HG03139 (cell line): ENCODE measurements around the gene RAB4B.
"Not testable (repeated sequence)": the region's sequence is repeated elsewhere in the genome, so short reads cannot be mapped to it uniquely, and the experiment has no call there.

Experiments
- ATAC-seq: cut with Tn5 transposase; IDR thresholded peaks from one replicate; pipeline ENCODE4 v1.9.1; 2021; ENCODE audit not compliant: unreplicated experiment

The RAB4B gene

DNA sequence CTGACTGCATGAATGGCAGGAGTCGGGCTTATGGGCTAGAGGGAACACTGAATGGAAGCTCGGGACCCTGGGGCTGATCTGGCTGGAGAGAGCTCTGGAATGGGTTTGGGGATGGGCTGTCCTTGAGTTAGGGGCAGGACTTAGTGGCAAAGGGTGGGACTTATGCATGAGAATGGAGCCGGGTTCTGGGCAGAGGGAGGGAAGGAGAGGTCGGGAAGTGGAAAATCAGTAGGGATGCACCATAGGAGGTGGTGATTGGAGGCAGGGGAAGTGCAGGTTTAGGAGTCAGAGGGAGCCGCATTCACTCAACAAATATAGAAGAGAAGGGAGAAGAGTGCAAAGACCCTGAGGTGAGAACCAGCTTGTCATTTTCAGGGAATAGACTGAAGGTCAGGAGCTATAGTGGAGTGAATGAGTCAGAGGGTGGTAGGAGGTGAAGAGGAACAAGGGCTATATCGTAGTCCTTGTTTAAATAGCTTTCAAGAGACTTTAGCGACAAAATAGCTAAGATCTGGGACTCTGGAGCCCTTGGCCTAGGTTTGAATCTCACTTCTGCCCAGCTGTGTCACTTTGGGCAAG is 748 bp downstream of the RAB4B start:
- no peak for ATAC-seq

DNA sequence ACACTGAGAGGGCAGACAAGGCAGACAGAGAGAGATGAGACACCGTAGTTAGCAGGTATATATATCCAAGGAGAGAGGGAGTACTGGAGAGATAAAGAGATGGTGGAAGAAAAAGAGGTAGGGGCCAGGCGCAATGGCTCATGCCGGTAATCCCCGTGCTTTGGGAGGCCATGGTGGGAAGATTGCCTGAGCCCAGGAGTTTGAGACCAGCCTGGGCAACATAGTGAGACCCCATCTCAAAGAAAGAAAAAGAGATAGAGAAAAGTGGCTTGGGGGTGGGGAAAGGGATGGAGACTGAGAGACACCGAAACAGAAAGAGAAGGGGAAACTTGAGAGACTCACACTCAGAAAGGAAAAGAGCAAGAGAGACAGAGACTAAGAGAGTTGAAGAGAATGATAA is 2.5 kb downstream of the RAB4B start:
- no peak for ATAC-seq

DNA sequence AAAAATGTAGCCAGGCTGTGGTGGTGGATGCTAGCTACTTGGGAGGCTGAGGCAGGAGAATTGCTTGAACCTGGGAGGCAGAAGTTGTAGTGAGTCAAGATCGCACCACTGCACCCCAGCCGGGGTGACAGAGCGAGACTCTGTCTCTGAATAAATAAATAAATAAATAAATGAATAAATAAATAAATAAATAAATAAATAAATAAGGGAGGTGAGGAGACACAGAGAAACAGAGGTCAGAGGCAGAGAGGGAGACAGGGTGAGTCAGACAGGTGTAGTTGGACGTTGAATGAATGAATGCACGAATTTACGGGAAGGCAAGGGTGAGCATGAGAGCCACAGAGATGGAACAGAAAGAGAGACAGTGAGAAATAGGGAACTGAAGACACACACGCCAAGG is 3.1 kb downstream of the RAB4B start:
- no peak for ATAC-seq

DNA sequence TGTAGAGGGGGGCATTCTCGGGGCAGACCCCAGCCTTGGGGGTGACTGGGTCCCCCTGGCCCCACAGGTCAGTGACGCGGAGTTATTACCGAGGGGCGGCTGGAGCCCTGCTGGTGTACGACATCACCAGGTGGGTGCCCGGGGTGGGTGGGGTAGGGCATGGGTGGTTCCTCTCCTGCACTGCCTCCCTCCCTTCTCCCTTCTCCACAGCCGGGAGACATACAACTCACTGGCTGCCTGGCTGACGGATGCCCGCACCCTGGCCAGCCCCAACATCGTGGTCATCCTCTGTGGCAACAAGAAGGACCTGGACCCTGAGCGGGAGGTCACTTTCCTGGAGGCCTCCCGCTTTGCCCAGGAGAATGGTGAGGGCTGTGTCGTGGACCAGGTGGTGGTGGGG is 5.7 kb downstream of the RAB4B start:
- ATAC-seq: no peak

DNA sequence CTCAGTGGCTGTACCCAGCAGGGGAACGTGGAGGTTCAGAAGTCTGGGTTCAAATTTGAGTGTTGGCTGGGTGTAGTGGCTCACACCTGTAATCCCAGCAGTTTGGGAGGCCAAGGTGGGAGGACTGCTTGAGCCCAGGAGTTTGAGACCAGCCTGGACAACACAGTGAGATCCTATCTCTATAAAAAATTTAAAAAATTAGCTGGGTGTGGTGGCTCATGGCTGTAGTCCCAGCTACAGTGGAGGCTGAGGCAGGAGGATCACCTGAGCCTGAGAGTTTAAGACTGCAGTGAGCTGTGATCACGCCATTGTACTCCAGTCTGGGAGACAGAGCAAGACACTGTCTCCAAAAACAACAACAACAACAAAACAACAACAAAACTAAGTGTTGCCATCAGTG is 6.1 kb downstream of the RAB4B start:
- ATAC-seq: not testable (repeated sequence)

DNA sequence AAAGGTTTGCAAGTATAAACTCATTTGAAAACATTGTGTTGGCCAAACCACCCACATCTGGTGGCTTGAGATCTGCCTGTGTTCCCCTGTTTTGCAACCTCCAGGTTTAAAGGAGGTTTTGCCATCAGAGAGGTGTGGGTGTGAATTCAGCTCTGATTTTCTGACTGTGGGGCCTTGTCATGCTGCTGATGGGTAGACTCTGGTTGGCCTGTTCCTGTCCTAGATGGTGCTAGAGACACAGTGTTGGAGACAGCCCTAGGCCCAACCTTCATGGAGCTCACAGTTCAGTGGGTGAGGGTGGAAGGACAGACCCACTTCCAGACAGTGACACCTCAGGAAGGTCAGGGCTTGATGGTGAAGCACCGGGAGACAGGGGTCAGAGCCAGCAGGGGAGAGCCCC is 7.5 kb downstream of the RAB4B start:
- no peak for ATAC-seq

DNA sequence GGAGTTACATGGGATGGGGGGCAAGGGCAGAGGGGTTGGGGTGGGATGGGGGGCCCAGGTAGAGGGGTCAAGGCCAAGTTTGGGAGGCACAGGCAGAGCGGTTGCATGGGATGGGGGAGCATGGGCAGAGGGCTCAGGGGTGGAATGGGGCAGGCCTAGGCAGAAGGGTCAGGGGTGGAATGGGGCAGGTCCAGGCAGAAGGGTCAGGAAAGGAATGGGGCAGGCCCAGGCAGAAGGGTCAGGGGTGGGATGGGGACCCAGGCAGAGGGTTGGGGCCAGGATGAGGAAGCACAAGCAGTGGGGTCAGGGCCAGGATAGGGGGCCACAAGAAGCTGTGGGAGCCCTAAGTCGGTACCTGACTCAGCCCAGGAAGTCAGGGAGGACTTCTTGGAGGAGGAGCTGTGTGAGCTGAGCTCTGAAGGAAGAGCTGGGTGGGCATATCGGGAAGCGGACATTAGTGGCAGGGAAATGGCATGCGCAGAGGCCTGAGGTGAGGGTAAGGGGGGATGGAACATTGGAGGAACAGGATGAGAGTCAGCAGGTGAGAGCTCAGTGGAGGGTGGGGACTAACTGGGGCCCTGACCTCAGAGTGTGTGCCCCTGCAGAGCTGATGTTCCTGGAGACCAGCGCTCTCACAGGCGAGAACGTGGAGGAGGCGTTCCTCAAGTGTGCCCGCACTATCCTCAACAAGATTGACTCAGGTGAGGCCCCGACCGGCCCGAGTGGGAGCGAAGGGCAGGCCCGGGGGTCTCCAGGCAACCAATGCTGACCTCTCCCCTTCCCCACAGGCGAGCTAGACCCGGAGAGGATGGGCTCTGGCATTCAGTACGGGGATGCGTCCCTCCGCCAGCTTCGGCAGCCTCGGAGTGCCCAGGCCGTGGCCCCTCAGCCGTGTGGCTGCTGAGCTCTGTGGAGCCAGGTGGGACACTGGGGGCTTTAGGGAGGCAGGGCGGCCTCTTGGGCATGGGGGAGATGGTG is 8.3 kb downstream of the RAB4B start:
- ATAC-seq: no peak

DNA sequence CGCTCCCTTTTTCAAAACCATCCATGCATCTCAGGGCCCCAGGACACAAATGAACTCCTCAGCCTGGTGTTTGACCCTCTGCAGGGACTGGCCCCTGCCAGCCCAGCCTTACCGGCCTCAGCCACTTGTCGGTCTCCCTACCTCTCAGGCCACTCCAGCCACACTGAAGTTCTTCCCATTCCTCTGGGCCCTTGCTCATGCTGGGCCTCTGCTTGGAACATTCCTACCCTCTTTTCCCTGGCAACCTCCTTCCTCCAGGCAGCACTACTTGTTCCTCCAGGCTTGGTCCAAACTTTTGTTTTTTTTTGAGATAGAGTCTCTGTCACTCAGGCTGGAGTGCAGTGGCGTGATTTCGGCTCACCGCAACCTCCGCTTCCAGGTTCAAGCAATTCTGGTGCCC is 13.3 kb downstream of the RAB4B start:
- no peak for ATAC-seq

DNA sequence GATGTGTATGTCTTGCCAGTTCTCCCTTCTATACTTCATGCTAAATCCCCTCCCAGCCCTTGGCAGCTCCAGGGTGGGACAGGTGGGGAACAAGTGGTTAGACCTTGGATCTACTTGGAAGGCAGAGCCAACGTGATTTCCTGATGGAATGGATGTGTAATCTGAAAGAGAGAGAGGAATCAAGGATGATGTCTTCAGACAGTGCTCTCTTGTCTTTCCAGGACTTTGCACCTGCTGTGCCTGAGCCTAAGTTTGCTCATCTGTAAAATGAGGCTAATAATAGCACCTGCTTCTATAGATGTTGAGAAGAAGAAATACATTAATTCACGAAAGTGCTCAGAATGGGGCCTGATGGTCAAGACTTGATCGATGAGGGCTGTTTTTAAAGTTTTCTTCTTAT is 13.9 kb downstream of the RAB4B start:
- no peak for ATAC-seq

DNA sequence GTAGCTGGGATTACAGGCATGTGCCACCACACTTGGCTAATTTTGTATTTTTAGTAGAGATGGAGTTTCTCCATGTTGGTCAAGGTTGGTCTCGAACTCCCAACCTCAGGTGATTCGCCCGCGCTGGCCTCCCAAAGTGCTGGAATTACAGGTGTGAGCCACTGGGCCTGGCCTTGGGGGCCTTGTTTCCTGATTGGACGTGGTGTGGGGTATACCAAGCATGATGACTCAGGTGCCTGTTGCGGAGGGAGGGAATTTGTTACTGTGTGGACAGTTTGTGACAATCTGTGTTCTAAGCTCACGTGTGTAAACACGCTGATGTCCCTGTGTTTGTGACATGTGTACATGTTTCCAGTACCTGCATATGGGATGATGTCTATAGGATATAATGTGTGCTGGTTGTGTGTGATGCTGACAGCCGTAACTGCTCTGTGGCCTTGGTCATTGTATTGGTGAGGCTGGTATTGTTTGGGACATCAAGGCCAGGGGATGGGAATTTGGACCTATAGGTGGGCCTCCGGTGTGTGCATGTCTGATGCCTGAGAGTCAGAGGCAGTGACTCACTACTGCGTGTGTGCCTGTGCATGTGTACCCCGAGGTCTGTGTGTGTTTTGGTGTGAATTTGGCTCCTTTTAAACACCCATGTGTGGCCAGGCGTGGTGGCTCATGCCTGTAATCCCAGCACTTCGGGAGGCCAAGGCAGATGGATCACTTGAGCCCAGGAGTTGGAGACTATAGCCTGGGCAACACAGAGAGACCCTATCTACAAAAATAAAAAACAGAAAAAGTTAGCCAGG is 19.3 kb downstream of the RAB4B start:
- ATAC-seq: no peak

DNA sequence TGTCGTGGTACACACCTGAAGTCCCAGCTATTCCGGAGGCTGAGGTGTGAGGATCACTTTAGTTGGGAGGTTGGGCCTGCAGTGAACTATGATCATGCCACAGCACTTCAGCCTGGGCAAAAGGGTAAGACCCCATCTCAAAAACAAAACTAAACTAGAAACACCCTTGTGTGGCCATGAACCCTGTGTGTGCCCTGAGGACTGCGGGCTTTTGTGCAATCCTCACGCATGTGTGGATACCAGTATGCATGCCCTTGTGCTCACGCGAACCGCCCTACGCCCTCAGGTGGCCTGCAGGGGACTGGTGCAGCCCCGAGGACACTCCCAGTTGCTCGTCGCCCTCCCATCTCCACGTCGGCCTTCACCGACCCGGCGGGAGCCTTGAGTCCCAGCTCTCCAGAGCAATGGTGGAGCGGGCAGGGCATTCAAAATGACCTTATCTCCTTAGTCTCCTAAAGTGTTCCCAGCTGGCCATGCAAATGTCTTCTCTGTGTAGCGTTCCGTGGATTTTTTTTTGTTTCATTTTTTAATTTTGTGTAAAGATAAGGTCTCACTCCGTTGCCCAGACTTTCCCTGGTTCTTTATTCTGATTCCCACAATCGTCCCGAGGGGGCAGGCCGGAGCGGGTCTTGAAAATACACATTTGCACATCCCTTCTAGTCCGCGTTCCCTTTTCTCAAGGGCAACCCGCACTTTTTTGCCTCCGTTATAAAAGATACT is 20.1 kb downstream of the RAB4B start:
- ATAC-seq: no peak

DNA sequence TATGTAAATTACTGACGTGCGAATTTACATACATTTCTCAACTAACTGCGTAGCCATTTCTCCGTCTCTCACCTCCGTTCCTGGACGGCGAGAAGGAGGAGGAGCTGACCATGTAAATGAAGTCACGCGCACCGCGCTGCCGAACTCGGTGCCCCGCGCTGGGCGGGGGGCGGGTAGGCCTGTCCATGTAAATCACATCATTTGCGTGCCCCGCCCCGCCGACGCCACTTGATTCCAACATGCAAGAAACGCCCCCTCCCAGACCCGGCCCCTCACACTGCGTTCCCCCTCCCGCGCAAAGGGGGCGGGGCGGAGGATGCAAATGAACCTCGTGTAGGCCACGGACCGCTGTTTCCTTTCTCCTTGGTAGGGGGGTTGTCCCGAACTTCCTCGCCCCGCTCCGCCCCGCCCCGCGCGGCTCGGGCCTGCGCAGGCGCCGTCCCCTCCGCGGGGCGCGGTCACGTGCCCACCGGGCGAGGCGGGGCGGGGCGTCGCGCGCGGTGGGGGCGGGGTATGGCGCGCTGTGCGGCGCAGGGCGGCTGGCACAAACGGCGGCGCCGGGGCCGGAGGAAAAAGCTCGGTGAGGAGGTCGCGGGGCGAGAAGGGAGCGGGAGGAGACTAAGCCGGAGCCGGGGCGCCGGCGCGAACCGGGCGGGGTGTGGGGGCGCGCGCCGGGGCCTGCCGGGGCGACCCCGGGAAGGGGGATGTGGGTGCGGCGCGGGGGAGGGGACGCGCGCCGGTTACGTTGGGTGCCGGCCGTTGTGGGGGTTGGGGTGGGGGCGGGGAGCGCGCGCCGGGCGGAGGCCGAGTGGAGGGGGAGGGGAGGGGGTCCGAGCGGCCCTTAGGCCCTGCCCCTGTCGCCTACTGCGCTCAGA is 20.9 kb downstream of the RAB4B start, which contains the start of gene EGLN2:
TSS of gene EGLN2 (plus strand) at position 509 of the 875 bp plus-strand sequence. CDS start 1,382 bp downstream, outside the sequence.
- ATAC-seq: peak; percentile 65

DNA sequence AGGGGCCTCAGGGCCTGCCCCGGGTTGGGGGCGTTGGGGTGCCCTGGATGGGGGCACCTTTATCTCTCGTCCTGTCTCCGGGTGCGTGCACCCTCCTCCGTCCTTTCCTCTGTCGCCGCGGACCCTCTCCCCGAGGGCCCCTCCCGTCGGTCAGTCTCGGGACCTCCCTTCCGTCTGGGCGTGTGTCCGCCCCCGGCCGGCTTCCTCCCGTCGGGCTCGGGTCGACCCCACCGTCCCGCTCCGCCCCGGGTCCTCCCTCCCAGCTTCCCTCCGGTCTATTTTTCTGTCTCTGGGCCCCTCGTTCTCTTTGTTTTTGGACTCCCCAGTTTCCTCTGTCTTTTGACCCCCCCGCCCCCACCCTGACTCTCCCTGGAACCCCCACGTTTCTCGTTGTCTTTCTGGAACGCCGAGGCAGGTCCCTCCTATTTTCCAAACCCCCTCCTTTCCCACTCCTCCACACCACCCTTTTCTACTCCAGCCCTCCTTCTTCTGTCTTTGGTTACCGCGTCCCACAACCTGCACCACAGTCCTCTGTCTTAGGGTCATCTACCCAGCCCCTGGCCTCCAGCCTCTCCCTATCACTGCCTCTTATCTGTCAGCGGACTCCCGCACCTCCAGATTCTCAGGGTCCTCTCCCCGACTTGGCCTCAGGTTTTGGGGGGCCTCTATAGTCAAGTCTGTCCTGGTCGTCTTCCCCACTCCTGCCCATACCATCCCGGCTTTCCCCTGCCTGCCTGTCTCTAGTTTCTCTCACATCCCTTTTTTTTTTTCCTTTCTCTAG is 21.7 kb downstream of the RAB4B start:
- no peak for ATAC-seq

DNA sequence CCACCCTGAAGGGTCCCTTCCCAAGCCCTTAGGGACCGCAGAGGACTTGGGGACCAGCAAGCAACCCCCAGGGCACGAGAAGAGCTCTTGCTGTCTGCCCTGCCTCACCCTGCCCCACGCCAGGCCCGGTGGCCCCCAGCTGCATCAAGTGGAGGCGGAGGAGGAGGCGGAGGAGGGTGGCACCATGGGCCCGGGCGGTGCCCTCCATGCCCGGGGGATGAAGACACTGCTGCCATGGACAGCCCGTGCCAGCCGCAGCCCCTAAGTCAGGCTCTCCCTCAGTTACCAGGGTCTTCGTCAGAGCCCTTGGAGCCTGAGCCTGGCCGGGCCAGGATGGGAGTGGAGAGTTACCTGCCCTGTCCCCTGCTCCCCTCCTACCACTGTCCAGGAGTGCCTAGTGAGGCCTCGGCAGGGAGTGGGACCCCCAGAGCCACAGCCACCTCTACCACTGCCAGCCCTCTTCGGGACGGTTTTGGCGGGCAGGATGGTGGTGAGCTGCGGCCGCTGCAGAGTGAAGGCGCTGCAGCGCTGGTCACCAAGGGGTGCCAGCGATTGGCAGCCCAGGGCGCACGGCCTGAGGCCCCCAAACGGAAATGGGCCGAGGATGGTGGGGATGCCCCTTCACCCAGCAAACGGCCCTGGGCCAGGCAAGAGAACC is 22.4 kb downstream of the RAB4B start:
- no peak for ATAC-seq

DNA sequence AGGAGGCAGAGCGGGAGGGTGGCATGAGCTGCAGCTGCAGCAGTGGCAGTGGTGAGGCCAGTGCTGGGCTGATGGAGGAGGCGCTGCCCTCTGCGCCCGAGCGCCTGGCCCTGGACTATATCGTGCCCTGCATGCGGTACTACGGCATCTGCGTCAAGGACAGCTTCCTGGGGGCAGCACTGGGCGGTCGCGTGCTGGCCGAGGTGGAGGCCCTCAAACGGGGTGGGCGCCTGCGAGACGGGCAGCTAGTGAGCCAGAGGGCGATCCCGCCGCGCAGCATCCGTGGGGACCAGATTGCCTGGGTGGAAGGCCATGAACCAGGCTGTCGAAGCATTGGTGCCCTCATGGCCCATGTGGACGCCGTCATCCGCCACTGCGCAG is 22.9 kb downstream of the RAB4B start:
- no peak for ATAC-seq

DNA sequence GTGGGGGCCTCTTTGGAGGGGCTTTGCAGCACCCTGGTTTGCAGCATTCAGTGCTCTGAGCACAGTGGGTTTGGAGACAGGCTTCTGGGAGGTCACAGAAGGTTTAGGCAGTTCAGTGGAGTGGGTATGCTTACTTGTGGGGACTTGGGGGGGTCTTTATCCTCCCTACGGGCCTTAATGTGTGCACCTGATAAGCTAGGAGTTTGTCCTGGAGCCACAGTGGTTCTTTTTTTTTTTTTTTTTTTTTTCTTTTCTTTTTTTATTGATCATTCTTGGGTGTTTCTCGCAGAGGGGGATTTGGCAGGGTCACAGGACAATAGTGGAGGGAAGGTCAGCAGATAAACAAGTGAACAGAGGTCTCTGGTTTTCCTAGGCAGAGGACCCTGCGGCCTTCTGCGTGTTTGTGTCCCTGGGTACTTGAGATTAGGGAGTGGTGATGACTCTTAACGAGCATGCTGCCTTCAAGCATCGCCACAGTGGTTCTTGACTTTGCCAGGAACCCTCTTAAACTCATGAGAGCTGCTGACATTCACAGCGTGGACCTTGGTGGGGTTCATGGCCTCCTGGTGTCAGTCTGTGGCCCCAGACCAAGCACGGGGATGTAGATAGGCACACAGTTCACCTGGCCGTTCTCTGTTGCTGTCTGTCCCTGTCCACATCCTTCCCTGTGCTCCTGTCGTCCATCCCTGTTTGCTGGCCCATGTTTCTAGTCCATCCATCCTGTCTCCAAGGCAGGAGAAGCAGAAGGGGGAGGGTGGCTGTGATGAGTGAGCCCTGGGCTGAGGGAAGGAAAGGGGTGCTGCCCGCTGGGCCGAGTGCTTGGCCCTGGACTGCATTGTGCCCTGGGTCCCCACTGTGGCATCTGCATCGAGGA is 23.6 kb downstream of the RAB4B start:
- no peak for ATAC-seq

DNA sequence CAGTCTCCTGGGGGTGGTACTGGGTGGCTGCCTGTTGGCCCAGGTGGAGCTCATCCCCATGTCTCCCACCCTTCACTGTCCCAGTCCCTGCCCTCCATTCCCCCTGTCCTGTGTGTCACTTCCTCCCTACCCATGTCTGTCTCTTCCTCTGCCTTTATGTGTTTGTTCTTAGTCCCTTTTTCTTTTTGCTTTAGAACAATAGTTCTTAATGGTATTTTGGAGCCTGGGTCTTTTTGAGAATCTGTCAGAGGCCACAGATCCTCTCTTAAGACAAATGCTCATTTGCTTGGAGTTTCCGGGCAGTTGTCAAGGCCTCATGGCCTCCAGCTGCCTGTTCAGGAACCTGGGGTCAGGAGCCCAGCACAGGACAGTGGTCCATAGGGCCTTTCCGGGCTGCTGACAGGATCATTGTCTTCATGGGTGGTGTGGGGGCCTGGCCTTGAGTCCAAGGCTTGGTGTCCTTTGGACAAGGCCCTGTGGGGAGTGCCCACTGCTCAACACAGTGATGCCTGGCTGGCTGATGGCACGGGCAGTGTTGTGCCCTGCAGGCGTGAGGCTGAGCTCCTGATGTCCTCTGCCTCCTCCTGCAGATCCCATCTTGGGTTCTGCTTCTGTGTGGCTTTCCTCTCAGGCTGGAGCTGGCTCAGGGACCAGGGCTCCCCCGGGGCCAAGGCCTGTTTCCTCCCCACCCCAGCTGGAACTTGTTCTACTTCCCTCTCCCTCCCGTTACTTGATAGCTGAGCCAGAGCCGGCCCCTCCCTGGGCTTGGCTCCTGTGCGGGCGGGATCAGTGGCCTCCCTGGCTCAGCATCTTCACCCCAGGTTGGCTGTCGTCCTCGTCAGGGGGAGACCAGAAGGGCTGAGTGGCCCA is 24.5 kb downstream of the RAB4B start:
- no peak for ATAC-seq
